Effector memory CD4-positive, alpha-beta T cell (primary cell): Measurements from ENCODE around the gene EPHA4.

Source experiments
- DNase-seq, 3 donors: peaks; one replicate each; pipeline ENCODE4 v3.0.0-alpha.2; 2020
- H3K27ac ChIP-seq: 2 replicates; pipeline ENCODE4 v1.7.0; 2013; ENCODE audit warnings: mild to moderate bottlenecking, low read length, moderate library complexity; ENCODE audit not compliant: insufficient read depth, poor library complexity, severe bottlenecking
- H3K27me3 ChIP-seq: replicated peaks from 2 replicates; pipeline ENCODE4 v1.7.0; 2013; ENCODE audit warnings: mild to moderate bottlenecking, low read length; ENCODE audit not compliant: insufficient read depth, control insufficient read depth, poor library complexity, severe bottlenecking
- H3K36me3 ChIP-seq: 2 replicates; pipeline ENCODE4 v1.7.0; 2013; ENCODE audit warnings: mild to moderate bottlenecking, low read length, moderate library complexity; ENCODE audit not compliant: control insufficient read depth, insufficient read depth
- H3K4me1 ChIP-seq: 2 replicates; pipeline ENCODE4 v1.7.0; 2013; ENCODE audit warnings: low read length, mild to moderate bottlenecking; ENCODE audit not compliant: control insufficient read depth, insufficient read depth, poor library complexity, severe bottlenecking
- H3K4me3 ChIP-seq: 2 replicates; pipeline ENCODE4 v1.7.0; 2013; ENCODE audit warnings: low read length, low read depth, mild to moderate bottlenecking; ENCODE audit not compliant: insufficient read depth, poor library complexity, severe bottlenecking
- H3K9me3 ChIP-seq: 2 replicates; pipeline ENCODE4 v1.7.0; 2013; ENCODE audit warnings: mild to moderate bottlenecking, low read length, moderate library complexity; ENCODE audit not compliant: control insufficient read depth

Gene EPHA4

DNA sequence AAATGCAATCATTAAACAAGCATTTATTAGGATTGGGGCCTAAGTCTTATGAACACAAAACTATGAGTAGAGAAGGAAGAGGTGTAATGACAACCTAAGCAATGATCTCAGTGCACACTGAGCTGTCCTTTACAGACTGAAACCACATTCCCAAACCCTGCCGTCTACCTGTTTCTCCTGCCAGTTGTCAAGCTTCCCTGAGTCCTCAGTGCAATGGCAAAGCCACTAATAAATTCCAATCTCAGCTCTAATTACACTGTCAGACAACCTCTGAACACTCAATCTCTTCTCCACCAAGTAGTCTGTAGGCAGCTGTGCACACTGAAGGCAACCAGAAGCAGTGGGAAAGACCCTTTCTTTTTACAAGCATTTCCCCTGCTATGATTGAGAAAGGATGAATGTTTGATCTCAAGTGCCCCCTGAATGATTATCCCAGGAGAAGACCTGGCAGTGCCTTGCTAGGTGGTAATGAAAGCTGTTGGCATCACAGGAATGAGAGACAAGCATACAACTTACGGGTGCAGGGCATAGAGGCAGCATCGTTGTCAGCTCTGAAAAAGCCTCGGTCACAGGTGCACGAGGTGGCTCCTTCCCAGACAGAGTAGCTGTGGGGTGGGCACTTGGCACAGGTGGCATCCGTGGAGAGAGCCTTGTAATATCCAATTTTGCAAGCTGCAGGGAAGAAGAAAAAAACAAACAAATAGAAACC, 71.4 kb downstream of the EPHA4 start:
- no peak for DNase-seq
- Histone ChIP-seq H3K27me3 (no peaks in the 10 kb centered on the region), H3K4me3 (no peak overlapping the region), H3K9me3 (no peaks in the 10 kb centered on the region), H3K4me1 (no peaks in the 10 kb centered on the region), H3K36me3 (no peaks in the 10 kb centered on the region), H3K27ac (no peak overlapping the region)

DNA sequence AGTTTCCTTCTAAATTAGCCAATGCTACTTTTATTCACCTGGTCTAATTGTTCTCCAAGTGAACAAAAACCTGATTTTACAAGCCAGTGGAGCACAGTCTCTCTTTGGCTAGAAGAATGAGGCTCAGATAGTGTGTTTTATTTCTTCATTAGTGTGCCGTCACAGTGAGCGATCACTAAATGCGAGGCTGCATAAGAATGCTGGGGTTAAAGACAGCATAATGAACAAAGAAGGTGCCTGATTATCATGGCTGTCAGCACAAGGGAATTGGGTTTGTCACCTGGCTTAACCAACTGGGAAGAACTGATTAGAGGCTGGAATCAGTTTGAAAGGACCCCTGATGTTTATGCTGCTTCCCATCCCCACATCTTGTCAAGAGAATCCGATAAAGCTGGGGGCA, 76.4 kb downstream of the EPHA4 start:
- H3K9me3 ChIP-seq = no peaks in the 10 kb centered on the region
- no peaks in the 10 kb centered on the region for H3K27me3 ChIP-seq
- no peak overlapping the region for H3K4me3 ChIP-seq
- H3K27ac ChIP-seq = no peak overlapping the region
- no peak for DNase-seq
- H3K36me3 ChIP-seq = no peaks in the 10 kb centered on the region
- no peaks in the 10 kb centered on the region for H3K4me1 ChIP-seq

DNA sequence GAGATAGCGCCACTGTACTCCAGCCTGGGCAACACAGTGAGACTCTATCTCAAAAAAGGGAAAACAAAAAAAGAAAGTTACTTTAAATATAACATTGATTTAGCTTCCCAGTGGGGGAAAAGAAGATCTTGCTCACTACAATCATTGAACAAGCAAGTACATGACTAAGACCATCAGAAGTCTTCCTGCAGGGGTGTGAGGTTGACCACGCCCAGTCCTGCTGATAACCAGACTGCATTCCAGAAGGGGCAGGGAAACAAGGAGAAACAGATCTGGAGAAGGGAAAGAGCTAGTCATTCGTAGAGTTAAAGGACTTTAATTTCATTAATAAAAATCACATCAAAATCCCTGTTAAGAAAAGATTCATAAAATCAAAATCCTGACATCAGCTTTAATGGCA, 77.5 kb downstream of the EPHA4 start:
- no peak overlapping the region for H3K4me3 ChIP-seq
- H3K9me3 ChIP-seq = no peaks in the 10 kb centered on the region
- H3K27ac ChIP-seq = no peak overlapping the region
- no peaks in the 10 kb centered on the region for H3K27me3 ChIP-seq
- no peaks in the 10 kb centered on the region for H3K4me1 ChIP-seq
- no peaks in the 10 kb centered on the region for H3K36me3 ChIP-seq
- no peak for DNase-seq

DNA sequence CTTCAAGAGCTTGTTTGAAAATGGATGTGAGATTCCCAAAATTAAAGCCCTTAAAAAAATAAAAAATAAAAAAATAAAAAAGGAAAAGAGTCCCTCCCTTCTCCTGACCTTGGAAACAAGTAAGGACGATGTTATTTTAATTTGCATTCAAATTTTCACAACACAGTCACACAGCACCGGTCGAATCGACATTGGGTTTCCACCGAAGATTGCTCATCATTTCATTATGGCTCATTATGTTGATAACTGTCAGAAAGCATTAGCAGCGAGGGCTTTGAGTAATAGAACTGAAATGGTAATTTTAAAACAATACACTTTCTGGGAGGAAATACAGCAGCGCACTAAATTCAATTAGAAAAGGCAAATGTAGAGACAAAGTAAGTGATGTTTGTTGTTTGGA, 78.7 kb downstream of the EPHA4 start:
- no peaks in the 10 kb centered on the region for H3K27me3 ChIP-seq
- DNase-seq = no peak
- no peaks in the 10 kb centered on the region for H3K4me1 ChIP-seq
- no peak overlapping the region for H3K27ac ChIP-seq
- no peak overlapping the region for H3K4me3 ChIP-seq
- H3K9me3 ChIP-seq = no peaks in the 10 kb centered on the region
- H3K36me3 ChIP-seq = no peaks in the 10 kb centered on the region

DNA sequence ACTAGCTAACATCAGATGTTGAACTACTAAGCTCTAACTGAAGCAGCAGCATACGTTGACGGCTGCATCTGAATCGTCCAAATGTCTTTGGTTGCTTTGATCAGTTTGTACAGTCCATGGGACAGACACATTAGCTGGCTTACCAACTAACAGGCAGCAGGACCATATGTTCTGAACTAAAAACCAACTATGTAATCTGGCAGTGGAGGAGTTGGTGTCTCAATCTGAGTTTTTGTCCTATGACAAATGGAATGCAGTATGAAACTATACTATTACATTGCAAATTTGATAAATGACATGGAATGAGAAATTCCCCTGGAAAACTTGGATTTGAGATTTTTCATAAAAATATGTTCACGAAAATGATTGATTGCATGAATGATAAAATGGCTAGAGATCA, 79.5 kb downstream of the EPHA4 start:
- no peaks in the 10 kb centered on the region for H3K36me3 ChIP-seq
- no peak overlapping the region for H3K27ac ChIP-seq
- no peak for DNase-seq
- no peaks in the 10 kb centered on the region for H3K4me1 ChIP-seq
- no peak overlapping the region for H3K4me3 ChIP-seq
- H3K27me3 ChIP-seq = no peaks in the 10 kb centered on the region
- H3K9me3 ChIP-seq = no peaks in the 10 kb centered on the region

DNA sequence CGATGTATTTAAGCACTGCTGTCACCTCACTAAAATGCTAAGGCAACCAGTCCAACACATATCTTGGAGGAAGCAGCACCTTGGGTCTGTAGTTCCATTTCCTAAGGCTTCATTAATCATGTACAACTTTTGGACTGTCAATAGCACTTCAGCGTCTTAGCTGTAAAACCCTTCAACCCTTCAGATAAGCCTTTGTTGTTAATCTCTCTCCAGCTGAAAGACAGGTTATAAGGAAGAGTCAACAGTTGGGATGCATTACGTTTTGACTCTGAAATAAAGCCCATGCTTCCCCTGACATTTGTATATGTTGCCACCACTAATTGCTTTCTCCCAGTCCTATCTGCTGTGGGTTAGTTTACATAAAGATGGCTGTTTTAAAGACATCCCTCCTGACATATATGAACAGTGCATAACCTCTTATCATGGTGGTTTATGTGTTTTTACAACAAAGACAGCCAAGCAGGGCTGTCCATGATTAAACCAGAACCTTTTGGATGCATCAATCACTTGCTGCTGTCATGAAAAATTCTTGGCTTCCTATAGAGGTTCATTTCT, 81.5 kb downstream of the EPHA4 start:
- no peaks in the 10 kb centered on the region for H3K36me3 ChIP-seq
- H3K4me1 ChIP-seq = no peaks in the 10 kb centered on the region
- H3K27ac ChIP-seq = no peak overlapping the region
- H3K4me3 ChIP-seq = no peak overlapping the region
- DNase-seq = no peak
- H3K27me3 ChIP-seq = no peaks in the 10 kb centered on the region
- H3K9me3 ChIP-seq = no peaks in the 10 kb centered on the region

DNA sequence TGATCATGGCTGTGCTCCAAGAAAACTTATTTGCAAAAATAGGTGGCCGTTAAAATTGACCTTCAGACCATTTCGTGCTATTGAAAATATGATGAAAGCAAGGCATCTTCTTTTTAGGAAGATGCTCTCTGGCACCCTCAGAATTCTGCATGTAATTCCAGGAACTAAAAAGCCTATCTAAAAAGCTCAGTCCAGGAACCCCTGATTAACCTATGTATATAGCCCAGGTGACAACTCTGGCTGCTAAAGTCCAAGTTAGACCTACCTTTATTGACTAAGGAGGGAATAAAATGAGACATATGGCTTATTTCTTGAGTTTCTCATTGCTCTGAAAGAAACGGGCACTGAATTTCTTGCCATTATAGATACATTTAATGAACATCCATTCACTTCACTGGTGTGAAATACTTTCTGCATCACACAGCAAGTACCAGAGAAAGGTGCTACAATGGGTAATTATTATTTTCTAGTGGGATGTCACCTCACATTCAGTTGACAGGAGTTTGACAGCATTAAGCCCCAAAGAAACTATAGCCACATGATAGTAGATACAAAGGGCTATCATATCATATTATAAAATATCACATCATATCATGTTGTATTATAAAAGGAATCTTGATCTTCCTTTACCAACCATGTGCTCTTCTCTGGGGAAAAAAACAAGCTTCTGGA, 83.8 kb downstream of the EPHA4 start:
- Histone ChIP-seq H3K27me3 (no peaks in the 10 kb centered on the region), H3K27ac (no peak overlapping the region), H3K4me1 (no peaks in the 10 kb centered on the region), H3K36me3 (no peaks in the 10 kb centered on the region), H3K4me3 (no peak overlapping the region), H3K9me3 (no peaks in the 10 kb centered on the region)
- DNase-seq = no peak

DNA sequence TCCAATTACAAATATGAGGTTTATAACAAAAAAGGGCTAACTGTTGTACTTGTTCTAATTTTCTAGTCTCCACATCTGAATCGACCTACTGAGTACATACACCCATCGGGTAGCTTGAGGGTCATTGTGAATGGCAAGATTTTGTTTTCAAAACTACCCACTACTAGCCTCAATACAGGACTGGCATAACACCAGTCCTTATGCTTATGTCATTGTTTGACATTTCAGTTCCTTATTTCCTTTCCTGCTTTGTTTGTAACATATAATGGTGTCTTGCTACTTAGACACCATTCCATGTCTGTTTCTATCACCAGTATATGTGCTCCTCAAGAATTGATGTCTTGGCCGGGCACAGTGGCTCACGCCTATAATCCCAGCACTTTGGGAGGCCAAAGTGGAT, 86.0 kb downstream of the EPHA4 start:
- Histone ChIP-seq H3K36me3 (no peaks in the 10 kb centered on the region), H3K9me3 (no peaks in the 10 kb centered on the region), H3K27me3 (no peaks in the 10 kb centered on the region), H3K4me1 (no peaks in the 10 kb centered on the region), H3K27ac (no peak overlapping the region), H3K4me3 (no peak overlapping the region)
- DNase-seq = no peak

DNA sequence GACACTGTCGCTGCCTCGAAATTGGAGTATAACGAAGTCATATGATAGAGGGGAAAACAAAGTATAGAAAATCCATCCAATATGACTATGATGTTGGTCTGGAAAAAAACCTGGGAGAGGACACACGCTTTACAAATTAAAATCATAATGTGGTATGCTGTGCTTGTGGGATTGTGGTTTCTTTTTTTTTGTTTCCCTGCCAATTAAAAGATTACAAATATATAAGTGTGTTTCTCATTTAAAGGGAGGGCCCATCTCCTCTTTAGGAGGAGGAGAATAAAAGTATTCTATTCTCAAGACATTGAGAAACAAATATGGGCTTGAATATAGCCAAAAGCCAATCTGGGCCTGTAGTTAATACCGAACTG, 86.6 kb downstream of the EPHA4 start:
- Histone ChIP-seq H3K9me3 (no peaks in the 10 kb centered on the region), H3K36me3 (no peaks in the 10 kb centered on the region), H3K27me3 (no peaks in the 10 kb centered on the region), H3K4me1 (no peaks in the 10 kb centered on the region), H3K27ac (no peak overlapping the region), H3K4me3 (no peak overlapping the region)
- DNase-seq = no peak

DNA sequence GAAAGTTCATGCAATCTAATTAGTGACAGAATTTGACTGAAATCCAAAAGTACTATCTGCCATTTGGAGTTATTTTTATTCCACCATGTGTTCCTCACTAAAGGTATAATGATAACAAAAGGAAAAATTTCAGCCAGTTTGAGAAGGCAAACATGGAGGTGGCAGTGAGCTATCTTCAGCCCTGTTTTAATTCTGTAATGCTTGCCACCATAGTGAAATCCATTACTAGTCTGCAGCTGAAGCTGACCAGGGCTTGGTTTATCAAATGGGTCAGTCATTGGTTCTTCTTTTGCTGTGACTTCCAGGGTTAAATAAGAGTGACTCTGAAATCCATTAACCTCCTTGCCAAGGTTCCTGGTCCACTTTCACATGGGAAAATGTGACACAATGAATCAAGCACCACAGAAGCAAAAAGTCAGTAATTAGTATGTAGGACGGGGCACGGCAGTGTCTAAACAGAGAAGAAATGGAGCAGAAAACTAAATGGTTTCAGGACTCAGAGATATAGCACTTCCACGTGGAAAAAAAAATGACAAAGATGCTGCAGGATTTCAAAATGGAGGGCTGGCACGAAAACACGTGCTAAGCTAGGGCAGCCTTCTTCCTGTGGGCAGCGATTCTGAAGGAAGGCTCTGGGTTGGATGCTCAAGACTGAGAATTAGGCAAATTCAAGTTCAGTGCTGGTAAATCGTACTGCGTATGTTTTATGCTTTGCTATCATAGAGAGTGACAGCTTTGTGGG, 87.2 kb downstream of the EPHA4 start:
- H3K9me3 ChIP-seq = no peaks in the 10 kb centered on the region
- no peaks in the 10 kb centered on the region for H3K27me3 ChIP-seq
- H3K4me3 ChIP-seq = no peak overlapping the region
- no peaks in the 10 kb centered on the region for H3K36me3 ChIP-seq
- H3K4me1 ChIP-seq = no peaks in the 10 kb centered on the region
- DNase-seq = no peak
- H3K27ac ChIP-seq = no peak overlapping the region
